Neural cell (in vitro differentiated cells): ENCODE results near the gene SELP. TPM values are rescaled to one million over a fixed set of nuclear protein-coding genes. Genes with fewer than 3 reads are reported as not detected.

Experiments
- H2AFZ ChIP-seq: fragments of 200-600, 300-800 bp; sonication (generic), shearing (Covaris generic); 2 replicates; pipeline ENCODE4 v1.6.0; 2014; ENCODE audit warnings: low read depth, mild to moderate bottlenecking, antibody characterized with exemption, low read length, moderate library complexity
- H3F3A ChIP-seq: fragments of 200-600 bp; shearing (Covaris generic); 2 replicates; pipeline ENCODE4 v1.6.1; 2016; ENCODE audit warnings: mild to moderate bottlenecking, moderate library complexity, mixed read lengths, antibody characterized with exemption, low read length; ENCODE audit not compliant: insufficient read depth, poor library complexity, severe bottlenecking
- H3K27ac ChIP-seq: fragments of 200-600, 300-800 bp; sonication (generic), shearing (Covaris generic); 2 replicates; pipeline ENCODE4 v1.5.1; 2014; ENCODE audit warnings: mild to moderate bottlenecking, low read length, moderate library complexity
- H3K27me3 ChIP-seq: fragments of 300-800, 200-600 bp; sonication (generic), shearing (Covaris generic); 2 replicates; pipeline ENCODE4 v1.6.0; 2014; ENCODE audit warnings: mild to moderate bottlenecking, low read depth, low read length, moderate library complexity; ENCODE audit not compliant: insufficient read depth
- H3K36me3 ChIP-seq: fragments of 300-800, 200-600 bp; sonication (generic), shearing (Covaris generic); 2 replicates; pipeline ENCODE4 v1.5.1; 2014; ENCODE audit warnings: mild to moderate bottlenecking, antibody characterized with exemption, low read length, moderate library complexity; ENCODE audit not compliant: insufficient read depth
- H3K4me2 ChIP-seq: fragments of 300-800, 200-600 bp; sonication (generic), shearing (Covaris generic); 2 replicates; pipeline ENCODE4 v1.6.0; 2014; ENCODE audit warnings: mild to moderate bottlenecking, low read length
- H3K4me3 ChIP-seq: fragments of 300-800, 200-600 bp; sonication (generic), shearing (Covaris generic); 2 replicates; pipeline ENCODE4 v1.5.1; 2014; ENCODE audit warnings: mild to moderate bottlenecking, low read length, moderate library complexity
- H3K79me2 ChIP-seq: fragments of 200-600 bp; shearing (Covaris generic); replicated peaks from 2 replicates; pipeline ENCODE4 v1.6.0; 2014; ENCODE audit warnings: mild to moderate bottlenecking, low read length, moderate library complexity; ENCODE audit not compliant: insufficient read depth
- H3K9ac ChIP-seq: fragments of 300-800, 200-600 bp; sonication (generic), shearing (Covaris generic); 2 replicates; pipeline ENCODE4 v1.6.1; 2016; ENCODE audit warnings: mild to moderate bottlenecking, low read length, mixed read lengths
- H3K9me2 ChIP-seq: fragments of 200-600 bp; shearing (Covaris generic); 2 replicates; pipeline ENCODE4 v1.6.1; 2016; ENCODE audit warnings: mild to moderate bottlenecking, low read length, mixed read lengths; ENCODE audit not compliant: insufficient read depth
- H3K9me3 ChIP-seq: fragments of 200-600, 300-800 bp; sonication (generic), shearing (Covaris generic); 2 replicates; pipeline ENCODE4 v1.6.1; 2016; ENCODE audit warnings: mild to moderate bottlenecking, mixed run types, low read length, moderate library complexity, mixed read lengths
- H4K20me1 ChIP-seq: fragments of 200-600 bp; shearing (Covaris generic); 2 replicates; pipeline ENCODE4 v1.6.1; 2016; ENCODE audit warnings: mild to moderate bottlenecking, mixed run types; ENCODE audit not compliant: insufficient read depth
- CTCF ChIP-seq: fragments of 450-650 bp; IDR thresholded peaks from 2 replicates; pipeline ENCODE4 v1.5.1; 2014; ENCODE audit warnings: antibody characterized with exemption, mild to moderate bottlenecking, moderate library complexity; ENCODE audit not compliant: poor library complexity, severe bottlenecking
- EP300 ChIP-seq: fragments of 450-650 bp; conservative IDR thresholded peaks from 2 replicates; pipeline ENCODE4 v1.6.1; 2014; ENCODE audit warnings: antibody characterized with exemption, mild to moderate bottlenecking, moderate library complexity; ENCODE audit not compliant: poor library complexity, severe bottlenecking
- EZH2 ChIP-seq: fragments of 200-600, 300-800 bp; shearing (Covaris generic), sonication (generic); IDR thresholded peaks from 2 replicates; pipeline ENCODE4 v1.6.1; 2014; ENCODE audit warnings: antibody characterized with exemption, low read length, borderline replicate concordance, mild to moderate bottlenecking; ENCODE audit not compliant: insufficient read depth, poor library complexity, severe bottlenecking
- MXI1 ChIP-seq: fragments of 450-650 bp; conservative IDR thresholded peaks from 2 replicates; pipeline ENCODE4 v1.6.1; 2014; ENCODE audit warnings: antibody characterized with exemption, mild to moderate bottlenecking; ENCODE audit not compliant: poor library complexity, severe bottlenecking
- POLR2AphosphoS5 ChIP-seq: IDR thresholded peaks from 2 replicates; pipeline ENCODE4 v1.6.1; 2012
- RAD21 ChIP-seq: fragments of 450-650 bp; conservative IDR thresholded peaks from 2 replicates; pipeline ENCODE4 v1.6.1; 2014; ENCODE audit warnings: antibody characterized with exemption, mild to moderate bottlenecking, moderate library complexity
- REST ChIP-seq: IDR thresholded peaks from 2 replicates; pipeline ENCODE4 v1.6.1; 2012; ENCODE audit warnings: borderline replicate concordance
- SMC3 ChIP-seq: fragments of 450-650 bp; conservative IDR thresholded peaks from 2 replicates; pipeline ENCODE4 v1.6.1; 2014; ENCODE audit warnings: antibody characterized with exemption, mild to moderate bottlenecking, moderate library complexity; ENCODE audit not compliant: poor library complexity
- TAF1 ChIP-seq: IDR thresholded peaks from 2 replicates; pipeline ENCODE4 v1.6.1; 2012; ENCODE audit warnings: low read depth
- polyA plus RNA-seq: library from polyadenylated mRNA; depleted of rRNA; stranded (reverse); fragments of >200 nt; gene quantifications from 2 replicates; pipeline ENCODE4 v1.2.3, GENCODE V29; 2014

SELP gene
- polyA plus RNA-seq, 1 donor from 2014 or later: not detected

GRCh38 chr1:169594391-169594790 lies 35.5 kb downstream of the SELP start:
- no peak overlapping the region for H3K9ac ChIP-seq
- H3K27me3 ChIP-seq: no peaks in the 10 kb centered on the region
- H3K9me2 ChIP-seq: no peaks in the 10 kb centered on the region
- H3K4me3 ChIP-seq: no peak overlapping the region
- H3K4me2 ChIP-seq: no peak overlapping the region
- H3K36me3 ChIP-seq: no peaks in the 10 kb centered on the region
- H3K79me2 ChIP-seq: no peaks in the 10 kb centered on the region
- no peak overlapping the region for H2AFZ ChIP-seq
- TF ChIP-seq RAD21 (no peak), CTCF (no peak), EP300 (no peak), POLR2AphosphoS5 (no peak), SMC3 (no peak), REST (no peak), MXI1 (no peak), EZH2 (no peak), TAF1 (no peak)
- H3F3A ChIP-seq: no peaks in the 10 kb centered on the region
- H3K9me3 ChIP-seq: no peaks in the 10 kb centered on the region
- H4K20me1 ChIP-seq: no peaks in the 10 kb centered on the region
- no peak overlapping the region for H3K27ac ChIP-seq

- no peak overlapping the region for H3K4me2 ChIP-seq
- H4K20me1 ChIP-seq: no peaks in the 10 kb centered on the region
- no peaks in the 10 kb centered on the region for H3K27me3 ChIP-seq
- no peak overlapping the region for H3K9ac ChIP-seq
- no peaks in the 10 kb centered on the region for H3K9me3 ChIP-seq
- no peak overlapping the region for H2AFZ ChIP-seq
- H3K36me3 ChIP-seq: no peaks in the 10 kb centered on the region
- no peak overlapping the region for H3K4me3 ChIP-seq
- no peaks in the 10 kb centered on the region for H3K9me2 ChIP-seq
- H3F3A ChIP-seq: no peaks in the 10 kb centered on the region
- no peak overlapping the region for H3K27ac ChIP-seq
- TF ChIP-seq EP300 (no peak), POLR2AphosphoS5 (no peak), EZH2 (no peak), REST (no peak), RAD21 (no peak), CTCF (no peak), TAF1 (no peak), SMC3 (no peak), MXI1 (no peak)
- H3K79me2 ChIP-seq: no peaks in the 10 kb centered on the region
Measured at GRCh38 chr1:169590932-169591331, 39.0 kb downstream of the SELP start.
